Dermis lymphatic vessel endothelial cell (primary cell): ENCODE measurements around the gene DRG1. TPM values are rescaled to one million over a fixed set of nuclear protein-coding genes. Genes with fewer than 3 reads are reported as not detected.

Experiments used
- total RNA-seq: library from RNA; depleted of rRNA; stranded (reverse); fragments of >200 nt; gene quantifications from 2 replicates; pipeline ENCODE4 v1.2.1, GENCODE V29; 2014

DRG1 gene, protein sequence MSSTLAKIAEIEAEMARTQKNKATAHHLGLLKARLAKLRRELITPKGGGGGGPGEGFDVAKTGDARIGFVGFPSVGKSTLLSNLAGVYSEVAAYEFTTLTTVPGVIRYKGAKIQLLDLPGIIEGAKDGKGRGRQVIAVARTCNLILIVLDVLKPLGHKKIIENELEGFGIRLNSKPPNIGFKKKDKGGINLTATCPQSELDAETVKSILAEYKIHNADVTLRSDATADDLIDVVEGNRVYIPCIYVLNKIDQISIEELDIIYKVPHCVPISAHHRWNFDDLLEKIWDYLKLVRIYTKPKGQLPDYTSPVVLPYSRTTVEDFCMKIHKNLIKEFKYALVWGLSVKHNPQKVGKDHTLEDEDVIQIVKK
- 64.0 and 71.9 TPM in 2 replicates for total RNA-seq

DNA sequence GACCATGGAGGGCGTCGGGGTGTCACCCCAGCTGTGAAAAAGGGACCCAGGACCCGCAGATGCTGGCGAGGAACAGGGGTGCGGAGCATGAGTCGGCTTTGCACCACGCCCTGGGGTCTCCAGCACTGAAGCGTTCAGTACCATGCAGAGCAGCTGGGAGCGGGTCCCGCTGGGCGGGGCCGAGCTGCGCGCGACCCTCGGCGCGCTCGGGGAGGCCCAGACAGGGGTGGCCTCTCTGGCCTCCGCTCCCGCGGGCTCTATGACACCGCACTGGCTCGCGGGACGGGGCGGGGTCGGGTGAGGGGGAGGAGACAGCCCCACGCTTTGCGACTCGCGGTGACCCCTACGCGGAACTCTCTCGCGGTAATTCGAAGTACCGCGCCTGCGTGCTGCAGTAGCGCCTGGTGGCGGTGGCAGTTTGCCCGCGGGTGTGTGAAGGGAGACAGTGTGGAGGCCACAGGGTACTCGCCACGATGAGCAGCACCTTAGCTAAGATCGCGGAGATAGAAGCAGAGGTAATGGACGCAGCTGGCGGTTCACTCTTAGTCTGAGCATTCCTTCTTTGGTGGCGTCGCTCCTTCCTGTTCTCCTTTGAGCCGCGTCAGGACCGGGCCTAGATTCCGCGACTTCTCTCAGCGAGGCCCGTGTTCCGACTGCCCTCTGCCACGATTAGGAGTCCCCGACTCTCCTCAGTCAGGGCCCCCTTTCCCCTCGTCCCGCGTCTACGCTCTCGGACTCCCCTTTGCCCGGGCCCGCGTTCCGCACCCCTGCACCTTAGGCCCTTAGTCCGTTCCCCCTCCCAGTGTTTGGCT, at the start of gene DRG1:
TSS of gene DRG1 (plus strand) at position 394 of the 812 bp plus-strand sequence. CDS start at position 474, 80 bp downstream.

Other genes with a start within 250 kb of the DRG1 start
- 35.7 and 39.4 TPM in 2 replicates for gene RNF185, start 239.4 kb upstream of the DRG1 start, total RNA-seq
- gene LIMK2, start 187.3 kb upstream of the DRG1 start, total RNA-seq: 57.2 and 92.9 TPM in 2 replicates
- gene PIK3IP1, start 107.1 kb upstream of the DRG1 start, total RNA-seq: 30.1 and 38.1 TPM in 2 replicates
- gene PATZ1, start 53.3 kb upstream of the DRG1 start, total RNA-seq: 9.6 and 15.5 TPM in 2 replicates
- 10.4 TPM in 2 replicates for gene EIF4ENIF1, start 90.2 kb downstream of the DRG1 start, total RNA-seq
- gene SFI1, start 96.9 kb downstream of the DRG1 start, total RNA-seq: 12.0 and 15.0 TPM in 2 replicates